Esophagus (tissue), 2 donors: ENCODE measurements around the gene RASSF5. TPM values are rescaled to one million over a fixed set of nuclear protein-coding genes. Genes with fewer than 3 reads are reported as not detected.
"Not testable (repeated sequence)": the region's sequence is repeated elsewhere in the genome, so short reads cannot be mapped to it uniquely, and the experiment has no call there.

Experiments used
- H3K27ac ChIP-seq, 2 donors: one replicate each; pipeline ENCODE4 v1.5.1; 2013; ENCODE audit warnings: low read depth in 2 of 2, mild to moderate bottlenecking in 2 of 2, inconsistent platforms in 1 of 2, low read length in 1 of 2, moderate library complexity in 1 of 2
- H3K27me3 ChIP-seq, 2 donors: one replicate each; pipeline ENCODE4 v1.6.1; 2013; ENCODE audit warnings: low read length in 2 of 2, control low read depth in 1 of 2, mild to moderate bottlenecking in 1 of 2; ENCODE audit not compliant: insufficient read depth in 2 of 2, control insufficient read depth in 1 of 2
- H3K36me3 ChIP-seq, 2 donors: one replicate each; pipeline ENCODE4 v1.6.1; 2013; ENCODE audit warnings: low read length in 1 of 2; ENCODE audit not compliant: control insufficient read depth in 2 of 2, insufficient read depth in 2 of 2
- H3K4me1 ChIP-seq, 2 donors: one replicate each; pipeline ENCODE4 v1.6.1; 2013; ENCODE audit warnings: low read length in 1 of 2; ENCODE audit not compliant: control insufficient read depth in 2 of 2, insufficient read depth in 2 of 2
- H3K4me3 ChIP-seq, 2 donors: one replicate each; pipeline ENCODE4 v1.5.1; 2013; ENCODE audit warnings: low read length in 2 of 2, mild to moderate bottlenecking in 2 of 2, low read depth in 1 of 2, moderate library complexity in 1 of 2
- H3K9me3 ChIP-seq, 2 donors: one replicate each; pipeline ENCODE4 v1.6.1; 2013; ENCODE audit warnings: mild to moderate bottlenecking in 2 of 2, low read depth in 1 of 2, low read length in 1 of 2, moderate library complexity in 1 of 2; ENCODE audit not compliant: control insufficient read depth in 2 of 2, insufficient read depth in 1 of 2
- WGBS, 2 donors: extraction: QIAGEN DNeasy Blood & Tissue Kit; methylation state at CpG; one replicate each; pipeline ENCODE4 v1.1.7; 2013; 5-methylcytosine and 5-hydroxymethylcytosine counted together
- polyA plus RNA-seq, 2 donors: library from polyadenylated mRNA; stranded (reverse); fragments of 200-250 nt; gene quantifications; one replicate each; pipeline ENCODE4 v1.2.3, GENCODE V29; 2013
- donor health status: healthy with polysubstance abuse.
- donor health status: Bipolar disorder and iron deficiency.

Gene RASSF5
- polyA plus RNA-seq, 2 donors, result 22.2 to 27.3 TPM

- peaks cover 5 to 7% of the 10 kb centered on the region in 2 donors for H3K4me1 ChIP-seq
- H3K4me3 ChIP-seq, result no peak overlapping the region
- 73 to 74% methylated on average over 11 of the region's 11 CpGs for WGBS, 2 donors
- peak overlapping the region; percentile 38 to 57 for H3K27ac ChIP-seq
- peaks cover 0 to 10% of the 10 kb centered on the region in 2 donors for H3K36me3 ChIP-seq
- H3K27me3 ChIP-seq, result no peaks in the 10 kb centered on the region
- H3K9me3 ChIP-seq, result no peaks in the 10 kb centered on the region
Measured at GRCh38 chr1:206579747-206580437, 72.6 kb downstream of the RASSF5 start.

- Histone ChIP-seq H3K27me3 (no peaks in the 10 kb centered on the region), H3K4me3 (no peak overlapping the region), H3K4me1 (peaks cover 4 to 14% of the 10 kb centered on the region in 2 donors), H3K36me3 (peaks cover 0 to 12% of the 10 kb centered on the region in 2 donors), H3K9me3 (no peaks in the 10 kb centered on the region), H3K27ac (peak overlapping the region; percentile 17 to 75)
- 85 to 87% methylated on average over 8 of the region's 8 CpGs for WGBS, 2 donors
Measured at GRCh38 chr1:206580438-206581113, 73.2 kb downstream of the RASSF5 start.

DNA sequence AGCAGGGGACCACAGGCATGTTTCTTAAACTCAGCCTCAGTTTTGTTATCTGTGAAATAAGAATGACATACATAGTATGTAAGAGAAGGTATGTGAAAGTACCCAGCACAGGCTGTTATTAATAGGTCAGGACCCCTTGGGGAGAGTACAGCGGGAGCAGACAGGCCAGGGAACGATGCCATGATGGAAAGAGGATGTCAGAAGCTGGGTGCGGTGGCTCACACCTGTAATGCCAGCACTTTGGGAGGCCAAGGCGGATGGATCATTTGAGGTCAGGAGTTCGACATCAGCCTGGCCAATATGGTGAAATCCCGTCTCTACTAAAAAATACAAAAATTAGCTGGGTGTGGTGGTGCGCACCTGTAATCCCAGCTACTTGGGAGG lies 73.8 kb downstream of the RASSF5 start:
- H3K36me3 ChIP-seq, result peaks cover 0 to 13% of the 10 kb centered on the region in 2 donors
- not testable (repeated sequence) for H3K4me3 ChIP-seq, H3K9me3 ChIP-seq, H3K27me3 ChIP-seq, H3K27ac ChIP-seq
- peaks cover 2 to 18% of the 10 kb centered on the region in 2 donors for H3K4me1 ChIP-seq
- 92 to 94% methylated on average over 7 of the region's 7 CpGs for WGBS, 2 donors

- WGBS, 2 donors, result 62 to 64% methylated on average over 10 of the region's 10 CpGs
- H3K9me3 ChIP-seq, result no peaks in the 10 kb centered on the region
- peak overlapping the region in 1 of 2 donors; percentile 34 for H3K27ac ChIP-seq
- no peak overlapping the region for H3K4me3 ChIP-seq
- H3K27me3 ChIP-seq, result no peaks in the 10 kb centered on the region
- H3K36me3 ChIP-seq, result peaks cover 0 to 16% of the 10 kb centered on the region in 2 donors
- H3K4me1 ChIP-seq, result peaks cover 2 to 19% of the 10 kb centered on the region in 2 donors
Measured at GRCh38 chr1:206581571-206581981, 74.2 kb downstream of the RASSF5 start.

- Histone ChIP-seq H3K27ac (peak overlapping the region in 1 of 2 donors; percentile 98), H3K9me3 (no peaks in the 10 kb centered on the region), H3K4me1 (peaks cover 5 to 19% of the 10 kb centered on the region in 2 donors), H3K4me3 (no peak overlapping the region), H3K36me3 (peaks cover 0 to 20% of the 10 kb centered on the region in 2 donors), H3K27me3 (no peaks in the 10 kb centered on the region)
- WGBS, 2 donors, result 76 to 89% methylated on average over 5 of the region's 5 CpGs
Measured at GRCh38 chr1:206582537-206582936, 75.2 kb downstream of the RASSF5 start.

DNA sequence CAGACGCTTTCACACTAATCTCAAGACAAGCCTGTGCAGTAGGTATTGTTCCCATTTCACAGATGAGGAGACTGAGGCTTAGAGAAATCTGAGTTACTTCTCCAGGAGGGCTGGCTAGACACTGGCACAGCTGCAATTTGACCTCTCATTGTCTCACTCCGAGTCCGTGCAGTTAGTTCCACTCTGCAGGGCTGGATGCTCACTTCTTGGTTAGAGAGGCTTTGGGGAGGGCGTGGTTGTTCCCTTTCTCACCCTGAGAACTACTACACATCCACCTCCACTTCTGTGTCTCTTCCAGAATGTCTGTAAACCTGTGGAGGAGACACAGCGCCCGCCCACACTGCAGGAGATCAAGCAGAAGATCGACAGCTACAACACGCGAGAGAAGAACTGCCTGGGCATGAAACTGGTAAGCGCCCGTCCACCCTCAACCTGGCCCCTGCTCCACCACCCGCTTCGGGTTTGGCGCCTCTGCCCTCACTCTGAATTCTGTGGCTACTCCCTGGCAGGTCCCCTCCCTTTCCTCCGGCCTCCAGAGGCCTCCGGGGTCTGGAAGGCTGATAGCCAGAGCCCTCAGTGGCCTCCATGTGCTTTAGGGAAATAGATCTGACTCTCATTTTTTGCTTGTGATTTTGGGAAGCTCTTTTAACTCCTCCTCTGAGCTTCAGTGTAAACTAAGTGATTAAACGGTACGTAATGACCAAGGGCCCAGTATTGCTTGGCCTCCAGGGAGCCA lies 75.8 kb downstream of the RASSF5 start:
- Histone ChIP-seq H3K9me3 (no peaks in the 10 kb centered on the region), H3K4me3 (no peak overlapping the region), H3K27me3 (no peaks in the 10 kb centered on the region), H3K4me1 (peaks cover 5 to 24% of the 10 kb centered on the region in 2 donors), H3K36me3 (peaks cover 0 to 24% of the 10 kb centered on the region in 2 donors), H3K27ac (peak overlapping the region; percentile 78 to 98)
- WGBS, 2 donors, result 44 to 51% methylated on average over 18 of the region's 18 CpGs

DNA sequence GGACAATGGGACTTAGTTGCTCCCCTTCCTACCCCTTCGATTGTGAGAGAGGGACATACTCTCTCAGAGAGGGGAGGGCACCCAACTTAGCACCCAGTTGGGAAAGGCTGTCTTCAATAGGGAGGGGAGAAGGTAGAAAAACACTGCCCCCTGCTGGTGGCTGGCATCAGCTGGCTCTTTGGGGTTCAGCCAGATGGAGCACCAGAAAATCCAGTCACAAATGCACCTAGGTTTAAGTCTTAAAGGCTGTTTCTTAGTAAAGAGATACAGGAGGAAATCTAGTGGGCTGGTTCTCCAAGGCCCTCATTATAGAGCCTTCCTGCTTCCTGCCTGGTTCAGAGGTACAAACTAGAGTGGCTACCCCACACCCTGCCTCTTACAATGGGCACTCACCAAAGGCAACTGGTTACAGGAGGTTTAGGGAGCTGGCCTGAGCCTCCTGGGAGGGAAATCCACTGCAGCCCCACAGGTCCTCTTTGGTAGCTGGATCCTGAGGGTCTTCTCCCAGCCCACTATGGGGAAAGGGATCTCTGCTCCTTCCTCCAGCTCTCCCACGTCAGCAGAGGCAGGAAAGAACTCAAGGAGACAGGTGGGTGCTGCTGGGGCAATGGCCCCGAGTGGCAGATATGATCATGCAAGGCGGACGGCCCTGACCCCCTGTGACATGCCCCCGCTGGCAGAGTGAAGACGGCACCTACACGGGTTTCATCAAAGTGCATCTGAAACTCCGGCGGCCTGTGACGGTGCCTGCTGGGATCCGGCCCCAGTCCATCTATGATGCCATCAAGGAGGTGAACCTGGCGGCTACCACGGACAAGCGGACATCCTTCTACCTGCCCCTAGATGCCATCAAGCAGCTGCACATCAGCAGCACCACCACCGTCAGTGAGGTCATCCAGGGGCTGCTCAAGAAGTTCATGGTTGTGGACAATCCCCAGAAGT lies 76.6 kb downstream of the RASSF5 start:
- Histone ChIP-seq H3K27ac (peak overlapping the region; percentile 78 to 98), H3K4me3 (no peak overlapping the region), H3K27me3 (no peaks in the 10 kb centered on the region), H3K9me3 (no peaks in the 10 kb centered on the region), H3K4me1 (peaks cover 5 to 26% of the 10 kb centered on the region in 2 donors), H3K36me3 (peaks cover 0 to 24% of the 10 kb centered on the region in 2 donors)
- 81 to 83% methylated on average over 16 of the region's 16 CpGs for WGBS, 2 donors

DNA sequence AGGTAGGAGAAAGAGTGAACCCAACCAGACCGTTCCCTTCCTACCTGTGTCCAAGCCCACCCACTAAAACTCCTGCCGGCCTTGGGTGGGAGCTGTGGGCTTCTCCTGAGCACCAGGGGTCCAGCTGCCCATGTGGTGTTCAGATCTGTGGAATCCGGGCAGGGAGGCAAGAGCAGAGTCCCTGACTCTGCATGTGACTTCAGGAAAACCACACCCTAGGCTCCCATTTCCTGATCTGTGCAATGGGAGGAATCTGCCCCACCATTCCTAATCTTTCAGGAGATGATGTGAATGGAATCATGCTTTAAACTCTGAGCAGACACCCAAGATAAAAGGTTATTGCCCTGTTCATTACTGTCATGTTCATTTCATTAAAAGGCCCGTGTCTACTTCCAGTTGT lies 77.4 kb downstream of the RASSF5 start:
- Histone ChIP-seq H3K9me3 (no peaks in the 10 kb centered on the region), H3K4me1 (peaks cover 5 to 28% of the 10 kb centered on the region in 2 donors), H3K27ac (peak overlapping the region; percentile 85 to 98), H3K4me3 (no peak overlapping the region), H3K27me3 (no peaks in the 10 kb centered on the region), H3K36me3 (peaks cover 0 to 24% of the 10 kb centered on the region in 2 donors)
- WGBS, 2 donors, result 64 to 66% methylated on average over 4 of the region's 4 CpGs
